NCI-H2196 treated with DMSO at 0.1 percent for 48 hours (cell line): ENCODE measurements around the gene ARID2.

ENCODE experiments used
- DNase-seq: peaks from one replicate; lab custom pipeline; 2025; ENCODE audit not compliant: unreplicated experiment; lab: John Stamatoyannopoulos, UW

ARID2 gene

DNA sequence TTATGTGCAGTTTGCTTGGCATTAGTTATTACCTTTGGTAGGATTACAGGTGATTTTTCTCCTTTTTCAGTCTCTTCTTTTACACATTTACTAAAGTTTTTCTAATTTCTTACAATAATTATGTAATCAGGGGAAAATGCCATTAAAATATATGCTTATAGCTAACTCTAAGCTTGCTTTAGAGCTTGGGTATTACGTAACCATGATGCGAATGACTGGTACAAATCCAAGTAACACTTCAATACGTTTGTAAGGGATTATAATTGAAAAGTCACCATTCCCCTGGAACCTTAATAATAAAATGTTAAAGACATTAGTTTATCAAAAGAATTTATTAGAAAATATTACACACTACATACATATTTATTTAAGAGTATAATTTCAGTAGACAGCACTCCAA is 189.3 kb downstream of the ARID2 start:
- no peak for DNase-seq

- no peak for DNase-seq
These were observed 198.8 kb downstream of the ARID2 start for GRCh38 chr12:45928309-45928708.

- DNase-seq = no peak
These were observed 200.9 kb downstream of the ARID2 start for GRCh38 chr12:45930369-45930768.

- DNase-seq = no peak
These were observed 204.0 kb downstream of the ARID2 start for GRCh38 chr12:45933504-45933903.

DNA sequence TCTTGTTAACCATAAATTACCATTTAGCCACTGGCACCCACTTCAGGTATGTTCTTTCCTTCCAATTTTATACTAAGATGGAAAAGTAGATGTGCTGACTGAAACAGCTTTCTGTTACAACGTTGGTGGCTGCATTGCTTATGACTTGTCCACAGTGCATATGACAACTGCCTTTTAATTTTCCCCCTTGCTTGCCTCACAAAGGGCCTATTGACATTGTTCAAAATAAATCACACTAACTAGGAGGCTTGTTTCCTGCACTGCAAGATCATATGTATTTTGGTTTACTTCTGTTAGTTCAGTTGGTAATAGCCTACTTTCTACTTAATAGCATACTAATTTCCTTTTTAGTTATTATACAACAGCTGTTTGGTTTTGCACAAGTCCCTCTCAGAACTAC is 205.4 kb downstream of the ARID2 start:
- DNase-seq = no peak

GRCh38 chr12:45938566-45938965 is 209.1 kb downstream of the ARID2 start:
- no peak for DNase-seq

DNA sequence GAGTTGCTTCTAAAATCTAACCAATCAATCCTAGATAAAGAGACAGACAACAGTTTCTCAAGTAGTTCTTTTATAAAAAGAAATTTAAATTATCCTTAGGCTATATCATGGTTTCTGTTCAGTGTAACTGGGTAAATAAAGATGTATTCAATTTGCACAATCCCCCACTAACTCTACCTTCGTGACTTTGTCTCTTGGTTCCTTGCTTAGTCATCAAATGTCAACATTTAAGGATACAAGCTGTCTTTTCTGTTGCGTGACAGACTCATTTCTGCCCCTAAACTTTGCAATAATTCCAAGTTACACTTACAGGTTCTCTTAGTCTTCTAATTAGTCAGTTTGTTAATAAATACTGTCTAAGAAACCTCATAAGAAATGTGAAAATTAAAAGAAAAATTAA is 210.3 kb downstream of the ARID2 start:
- DNase-seq = no peak

GRCh38 chr12:45944771-45945170 is 215.3 kb downstream of the ARID2 start:
- DNase-seq = no peak

- DNase-seq = no peak
These were observed 216.9 kb downstream of the ARID2 start for GRCh38 chr12:45946435-45946834.

GRCh38 chr12:45948546-45948945 is 219.0 kb downstream of the ARID2 start:
- no peak for DNase-seq
